RWPE2 (cell line): ENCODE results near the gene ARSK.

Experiments used
- ATAC-seq: fragments of 200-7000 bp; cut with Tn5 transposase; 3 replicates; pipeline ENCODE4 v1.9.1; 2021; ENCODE audit warnings: low read depth
- DNase-seq: peaks from one replicate; pipeline ENCODE4 v3.0.0-alpha.2; 2020; ENCODE audit warnings: low spot score
- H3K27ac ChIP-seq: fragments of 450-650 bp; 2 replicates; pipeline ENCODE4 v1.5.1; 2017; ENCODE audit warnings: mild to moderate bottlenecking; ENCODE audit not compliant: poor library complexity, severe bottlenecking
- H3K27me3 ChIP-seq: fragments of 250-450 bp; sonication (Bioruptor Pico); 2 replicates; pipeline ENCODE4 v1.5.1; 2021; ENCODE audit warnings: mild to moderate bottlenecking, moderate library complexity; ENCODE audit not compliant: insufficient read depth, poor library complexity, severe bottlenecking
- H3K36me3 ChIP-seq: fragments of 250-450 bp; sonication (Bioruptor Pico); 2 replicates; pipeline ENCODE4 v1.5.1; 2020; ENCODE audit warnings: low read depth, mild to moderate bottlenecking, moderate library complexity
- H3K4me1 ChIP-seq: fragments of 250-450 bp; sonication (Bioruptor Pico); 2 replicates; pipeline ENCODE4 v1.5.1; 2021; ENCODE audit warnings: mild to moderate bottlenecking, moderate library complexity; ENCODE audit not compliant: insufficient read depth, poor library complexity, severe bottlenecking
- H3K4me3 ChIP-seq: fragments of 250-450 bp; sonication (Bioruptor Pico); 2 replicates; pipeline ENCODE4 v1.5.1; 2021; ENCODE audit warnings: mild to moderate bottlenecking, moderate library complexity; ENCODE audit not compliant: severe bottlenecking
- H3K9me3 ChIP-seq: fragments of 250-450 bp; sonication (Bioruptor Pico); 2 replicates; pipeline ENCODE4 v1.5.1; 2021; ENCODE audit warnings: mild to moderate bottlenecking, moderate library complexity; ENCODE audit not compliant: severe bottlenecking
- CTCF ChIP-seq: fragments of 450-650 bp; IDR thresholded peaks from one replicate; pipeline ENCODE4 v1.5.1; 2017; ENCODE audit warnings: mild to moderate bottlenecking, moderate library complexity; ENCODE audit not compliant: poor library complexity, severe bottlenecking

The ARSK gene

GRCh38 chr5:95626701-95627100 lies 71.8 kb downstream of the ARSK start:
- Histone ChIP-seq H3K4me1 (peaks cover 9% of the 10 kb centered on the region), H3K4me3 (no peak overlapping the region), H3K27ac (no peak overlapping the region), H3K27me3 (no peaks in the 10 kb centered on the region), H3K9me3 (no peaks in the 10 kb centered on the region), H3K36me3 (no peaks in the 10 kb centered on the region)
- ATAC-seq (no peak), DNase-seq (no peak)
- no peak for TF ChIP-seq CTCF

GRCh38 chr5:95627971-95628810 lies 73.3 kb downstream of the ARSK start:
- no peak for DNase-seq
- Histone ChIP-seq H3K27ac (no peak overlapping the region), H3K4me3 (no peak overlapping the region), H3K27me3 (no peaks in the 10 kb centered on the region), H3K4me1 (peaks cover 10% of the 10 kb centered on the region), H3K9me3 (no peaks in the 10 kb centered on the region), H3K36me3 (no peaks in the 10 kb centered on the region)
- TF ChIP-seq CTCF: no peak
- ATAC-seq: no peak

- no peaks in the 10 kb centered on the region for H3K27me3 ChIP-seq
- no peaks in the 10 kb centered on the region for H3K9me3 ChIP-seq
- ATAC-seq (no peak), DNase-seq (no peak)
- H3K27ac ChIP-seq: no peak overlapping the region
- no peaks in the 10 kb centered on the region for H3K36me3 ChIP-seq
- peaks cover 10% of the 10 kb centered on the region for H3K4me1 ChIP-seq
- TF ChIP-seq CTCF: no peak
- no peak overlapping the region for H3K4me3 ChIP-seq
Measured at GRCh38 chr5:95628933-95629332, 74.0 kb downstream of the ARSK start.

- no peak overlapping the region for H3K27ac ChIP-seq
- H3K9me3 ChIP-seq: no peaks in the 10 kb centered on the region
- no peak for ATAC-seq
- no peak for DNase-seq
- peaks cover 10% of the 10 kb centered on the region for H3K4me1 ChIP-seq
- no peaks in the 10 kb centered on the region for H3K27me3 ChIP-seq
- no peak overlapping the region for H3K4me3 ChIP-seq
- no peak for TF ChIP-seq CTCF
- H3K36me3 ChIP-seq: no peaks in the 10 kb centered on the region
Measured at GRCh38 chr5:95630394-95630917, 75.6 kb downstream of the ARSK start.
